Mesendoderm (in vitro differentiated cells): ENCODE data around the gene ROR1.

ENCODE experiments used
- DNase-seq: peaks from one replicate; pipeline ENCODE4 v3.0.0; 2013
- H2AK5ac ChIP-seq: 2 replicates; pipeline ENCODE4 v1.6.1; 2013; ENCODE audit warnings: low read length, inconsistent platforms
- H2BK120ac ChIP-seq: 2 replicates; pipeline ENCODE4 v1.6.1; 2013; ENCODE audit warnings: low read depth, mild to moderate bottlenecking, low read length, moderate library complexity, mixed read lengths
- H2BK15ac ChIP-seq: replicated peaks from 2 replicates; pipeline ENCODE4 v1.6.1; 2013; ENCODE audit warnings: low read depth, mild to moderate bottlenecking, moderate library complexity
- H2BK5ac ChIP-seq: 2 replicates; pipeline ENCODE4 v1.6.1; 2013; ENCODE audit warnings: low read length, inconsistent platforms
- H3K18ac ChIP-seq: 2 replicates; pipeline ENCODE4 v1.6.1; 2013; ENCODE audit warnings: mild to moderate bottlenecking, low read length, mixed read lengths
- H3K23ac ChIP-seq: one replicate; pipeline ENCODE4 v1.6.1; 2013; ENCODE audit warnings: low read length
- H3K27ac ChIP-seq: 2 replicates; pipeline ENCODE4 v1.5.1; 2013; ENCODE audit warnings: low read depth, mild to moderate bottlenecking, inconsistent platforms, low read length, moderate library complexity
- H3K27me3 ChIP-seq: 2 replicates; pipeline ENCODE4 v1.6.1; 2013; ENCODE audit warnings: low read length, control low read depth, mild to moderate bottlenecking, inconsistent platforms; ENCODE audit not compliant: insufficient read depth, poor library complexity
- H3K36me3 ChIP-seq: 2 replicates; pipeline ENCODE4 v1.6.1; 2013; ENCODE audit warnings: low read length, inconsistent platforms; ENCODE audit not compliant: control insufficient read depth, insufficient read depth
- H3K4ac ChIP-seq: one replicate; pipeline ENCODE4 v1.6.1; 2013; ENCODE audit warnings: low read depth, mild to moderate bottlenecking, low read length, moderate library complexity
- H3K4me1 ChIP-seq: 2 replicates; pipeline ENCODE4 v1.6.1; 2013; ENCODE audit warnings: low read depth, low read length, inconsistent platforms; ENCODE audit not compliant: control insufficient read depth
- H3K4me2 ChIP-seq: 2 replicates; pipeline ENCODE4 v1.6.1; 2013; ENCODE audit warnings: low read length
- H3K4me3 ChIP-seq: 2 replicates; pipeline ENCODE4 v1.5.1; 2013; ENCODE audit warnings: mild to moderate bottlenecking, low read length
- H3K56ac ChIP-seq: one replicate; pipeline ENCODE4 v1.6.1; 2013; ENCODE audit warnings: low read length
- H3K79me1 ChIP-seq: 2 replicates; pipeline ENCODE4 v1.6.1; 2013; ENCODE audit warnings: low read length, inconsistent platforms
- H3K79me2 ChIP-seq: 2 replicates; pipeline ENCODE4 v1.6.1; 2013; ENCODE audit warnings: mild to moderate bottlenecking, low read length; ENCODE audit not compliant: control insufficient read depth, insufficient read depth
- H3K9ac ChIP-seq: 2 replicates; pipeline ENCODE4 v1.6.1; 2013; ENCODE audit warnings: low read length, inconsistent platforms
- H4K5ac ChIP-seq: one replicate; pipeline ENCODE4 v1.6.1; 2013; ENCODE audit warnings: low read length
- H4K8ac ChIP-seq: one replicate; pipeline ENCODE4 v1.6.1; 2013; ENCODE audit warnings: low read depth, mild to moderate bottlenecking, control low read depth, low read length, moderate library complexity
- WGBS: extraction: QIAGEN DNeasy Blood & Tissue Kit; methylation state at CpG from one replicate; pipeline ENCODE4 v1.1.7; 2013; ENCODE audit warnings: low lambda C conversion rate, missing lambda C conversion rate; ENCODE audit not compliant: insufficient coverage; ENCODE audit errors: extremely low coverage; 5-methylcytosine and 5-hydroxymethylcytosine counted together

ROR1 gene

GRCh38 chr1:64050601-64051000 is 276.8 kb downstream of the ROR1 start:
- Histone ChIP-seq H3K9ac (no peak overlapping the region), H4K8ac (no peak overlapping the region), H2BK120ac (no peak overlapping the region), H2BK15ac (no peak overlapping the region), H3K18ac (no peak overlapping the region), H3K4me2 (no peak overlapping the region), H3K79me2 (no peaks in the 10 kb centered on the region), H3K4ac (no peak overlapping the region), H3K27me3 (no peaks in the 10 kb centered on the region), H3K4me1 (peaks cover 2% of the 10 kb centered on the region), H3K23ac (no peak overlapping the region), H3K36me3 (no peaks in the 10 kb centered on the region), H3K56ac (no peak overlapping the region), H2AK5ac (no peak overlapping the region), H3K27ac (no peak overlapping the region), H3K4me3 (no peak overlapping the region), H4K5ac (no peak overlapping the region), H3K79me1 (no peaks in the 10 kb centered on the region), H2BK5ac (no peak overlapping the region)
- no peak for DNase-seq
- no CpG with 5 or more reads among the region's 2 CpGs for WGBS

- no peak overlapping the region for H2AK5ac ChIP-seq
- no peak overlapping the region for H2BK15ac ChIP-seq
- H2BK5ac ChIP-seq: no peak overlapping the region
- no peaks in the 10 kb centered on the region for H3K36me3 ChIP-seq
- no peak overlapping the region for H4K8ac ChIP-seq
- H3K79me1 ChIP-seq: no peaks in the 10 kb centered on the region
- H3K23ac ChIP-seq: no peak overlapping the region
- DNase-seq: peak; percentile 42
- H3K4me1 ChIP-seq: peaks cover 2% of the 10 kb centered on the region
- no peaks in the 10 kb centered on the region for H3K79me2 ChIP-seq
- no peak overlapping the region for H3K27ac ChIP-seq
- H3K56ac ChIP-seq: no peak overlapping the region
- no peak overlapping the region for H2BK120ac ChIP-seq
- H3K4me2 ChIP-seq: no peak overlapping the region
- H3K18ac ChIP-seq: no peak overlapping the region
- no peak overlapping the region for H3K9ac ChIP-seq
- H4K5ac ChIP-seq: no peak overlapping the region
- no peak overlapping the region for H3K4ac ChIP-seq
- no peak overlapping the region for H3K4me3 ChIP-seq
- no peaks in the 10 kb centered on the region for H3K27me3 ChIP-seq
These were observed 278.0 kb downstream of the ROR1 start for GRCh38 chr1:64051796-64052195.

DNA sequence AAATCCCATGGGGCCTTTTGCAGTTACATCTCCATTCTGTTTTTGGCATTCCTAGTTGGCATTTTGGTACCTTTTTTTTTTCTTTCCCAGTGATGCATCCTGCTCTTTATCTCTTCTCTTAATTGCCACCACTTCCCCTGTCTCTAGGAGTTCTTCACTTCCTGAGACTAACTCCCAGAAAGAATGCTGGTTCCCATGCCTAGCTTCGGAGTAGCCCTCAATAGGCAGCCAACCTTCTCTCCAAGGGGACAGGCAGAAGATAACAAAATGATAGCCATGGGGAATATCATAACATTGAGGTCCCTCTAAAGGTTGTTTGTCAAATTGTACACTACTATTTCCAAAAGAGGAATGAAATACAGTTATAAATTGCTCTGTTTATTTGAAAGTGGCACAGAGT is 279.0 kb downstream of the ROR1 start:
- no peak overlapping the region for H4K5ac ChIP-seq
- H3K18ac ChIP-seq: no peak overlapping the region
- H3K79me2 ChIP-seq: no peaks in the 10 kb centered on the region
- no peak overlapping the region for H3K9ac ChIP-seq
- peaks cover 2% of the 10 kb centered on the region for H3K4me1 ChIP-seq
- no peak overlapping the region for H2BK5ac ChIP-seq
- H3K27me3 ChIP-seq: no peaks in the 10 kb centered on the region
- H3K27ac ChIP-seq: no peak overlapping the region
- no CpG with 5 or more reads among the region's 1 CpG for whole genome bisulfite sequencing
- no peak overlapping the region for H2BK120ac ChIP-seq
- no peak overlapping the region for H3K23ac ChIP-seq
- no peaks in the 10 kb centered on the region for H3K36me3 ChIP-seq
- H2BK15ac ChIP-seq: no peak overlapping the region
- no peaks in the 10 kb centered on the region for H3K79me1 ChIP-seq
- no peak overlapping the region for H3K56ac ChIP-seq
- no peak overlapping the region for H3K4me2 ChIP-seq
- H4K8ac ChIP-seq: no peak overlapping the region
- DNase-seq: peak; percentile 56
- no peak overlapping the region for H2AK5ac ChIP-seq
- no peak overlapping the region for H3K4me3 ChIP-seq
- H3K4ac ChIP-seq: no peak overlapping the region

GRCh38 chr1:64055310-64055709 is 281.5 kb downstream of the ROR1 start:
- Histone ChIP-seq H3K36me3 (no peaks in the 10 kb centered on the region), H3K4ac (no peak overlapping the region), H3K18ac (no peak overlapping the region), H3K56ac (no peak overlapping the region), H3K4me2 (no peak overlapping the region), H3K79me2 (no peaks in the 10 kb centered on the region), H3K4me3 (no peak overlapping the region), H2BK120ac (peak overlapping the region; percentile 23), H3K27me3 (no peaks in the 10 kb centered on the region), H4K8ac (no peak overlapping the region), H3K4me1 (peaks cover 4% of the 10 kb centered on the region), H3K9ac (no peak overlapping the region), H2BK15ac (no peak overlapping the region), H2BK5ac (no peak overlapping the region), H3K23ac (no peak overlapping the region), H3K79me1 (no peaks in the 10 kb centered on the region), H2AK5ac (no peak overlapping the region), H3K27ac (no peak overlapping the region), H4K5ac (no peak overlapping the region)
- no CpG with 5 or more reads among the region's 2 CpGs for WGBS
- no peak for DNase-seq

- Histone ChIP-seq H4K5ac (no peak overlapping the region), H3K4me1 (peaks cover 13% of the 10 kb centered on the region), H3K4ac (no peak overlapping the region), H3K4me2 (no peak overlapping the region), H3K27ac (no peak overlapping the region), H3K56ac (no peak overlapping the region), H3K36me3 (no peaks in the 10 kb centered on the region), H3K18ac (no peak overlapping the region), H3K23ac (no peak overlapping the region), H3K4me3 (no peak overlapping the region), H2AK5ac (no peak overlapping the region), H3K9ac (no peak overlapping the region), H3K79me2 (no peaks in the 10 kb centered on the region), H2BK120ac (no peak overlapping the region), H2BK15ac (no peak overlapping the region), H2BK5ac (no peak overlapping the region), H4K8ac (no peak overlapping the region), H3K79me1 (no peaks in the 10 kb centered on the region), H3K27me3 (no peaks in the 10 kb centered on the region)
- no peak for DNase-seq
- no CpG with 5 or more reads among the region's 4 CpGs for WGBS
These were observed 285.7 kb downstream of the ROR1 start for GRCh38 chr1:64059556-64059955.

- Histone ChIP-seq H3K79me1 (no peaks in the 10 kb centered on the region), H3K4ac (no peak overlapping the region), H3K9ac (no peak overlapping the region), H2BK5ac (no peak overlapping the region), H3K27ac (no peak overlapping the region), H2BK15ac (no peak overlapping the region), H3K18ac (no peak overlapping the region), H3K79me2 (no peaks in the 10 kb centered on the region), H2BK120ac (no peak overlapping the region), H3K27me3 (no peaks in the 10 kb centered on the region), H3K4me1 (peaks cover 13% of the 10 kb centered on the region), H2AK5ac (no peak overlapping the region), H3K23ac (peak overlapping the region; percentile 56), H3K4me3 (no peak overlapping the region), H3K36me3 (no peaks in the 10 kb centered on the region), H4K8ac (no peak overlapping the region), H3K4me2 (no peak overlapping the region), H4K5ac (no peak overlapping the region), H3K56ac (no peak overlapping the region)
- peak; percentile 82 for DNase-seq
- no CpG with 5 or more reads among the region's 2 CpGs for WGBS
These were observed 286.9 kb downstream of the ROR1 start for GRCh38 chr1:64060611-64061302.
